Left cardiac atrium (tissue), 4 donors: ENCODE results near the gene ZNF880. TPM values are rescaled to one million over a fixed set of nuclear protein-coding genes. Genes with fewer than 3 reads are reported as not detected.
"Not testable (repeated sequence)": the region's sequence is repeated elsewhere in the genome, so short reads cannot be mapped to it uniquely, and the experiment has no call there.

Source experiments
- ATAC-seq, 2 donors: fragments of 200-7000 bp; cut with Tn5 transposase; one replicate each; pipeline ENCODE4 v1.9.1; 2020; ENCODE audit warnings: mild to moderate bottlenecking in 2 of 2, moderate library complexity in 2 of 2
- DNase-seq: peaks from one replicate; pipeline ENCODE4 v3.0.0-alpha.2; 2020
- intact Hi-C, 2 donors: fragments of 100-400 bp; cut with DNase I; formaldehyde crosslinking; loops; one replicate each; pipeline versions ENCODE4 v1.14.1 to v1.15.1; 2022 to 2023
- long read RNA-seq: library from polyadenylated mRNA; unstranded; transcript quantifications from one replicate; pipeline ENCODE4 v2.0.0, GENCODE V29; 2021
- total RNA-seq, 2 donors: library from RNA; stranded (reverse); fragmentation: NEBNext Ultra II Directional; extraction: Animal tissue kit (Norgen Biotek cat#: 25700); gene quantifications; one replicate each; pipeline ENCODE4 v1.2.1, GENCODE V29; 2021
- donor health status: DM: no; HTN: yes; CAD: no.
- donor health status: DM: no; HTN: yes; CAD: no; lungs with severe emphysema.
- donor health status: DM: yes; HTN: yes; CAD: no.
- donor health status: Dilated cardiomyopathy.

ZNF880 gene
- total RNA-seq, result 10 to 100 TPM; 17.2 to 22.2 TPM
- long read RNA-seq, partial matches to known transcripts, result 0 of 9 reads
- long read RNA-seq, other reads (novel, unspliced or antisense), result 0 of 9 reads

GRCh38 chr19:52369559-52370340, at the start of gene ZNF880:
ZNF880 (plus strand) TSS chr19:52369923; CDS start chr19:52369966, 43 bp downstream.
- peak; percentile 96 for DNase-seq
- ATAC-seq, result peak; percentile 100
- intact Hi-C loops, result no loop called here

DNA sequence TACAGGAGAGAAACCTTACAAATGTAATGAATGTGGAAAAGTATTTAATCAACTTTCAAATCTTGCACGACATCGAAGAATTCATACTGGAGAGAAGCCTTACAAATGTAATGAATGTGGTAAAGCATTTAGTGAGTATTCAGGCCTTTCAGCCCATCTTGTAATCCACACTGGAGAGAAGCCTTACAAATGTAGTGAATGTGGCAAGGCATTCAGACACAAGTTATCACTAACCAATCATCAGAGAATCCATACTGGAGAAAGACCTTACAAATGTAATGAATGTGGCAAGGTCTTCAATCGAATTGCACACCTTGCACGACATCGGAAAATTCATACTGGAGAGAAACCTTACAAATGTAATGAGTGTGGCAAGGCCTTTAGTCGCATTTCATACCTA, 47.3 kb upstream of the ZNF880 start:
- intact Hi-C loops, result no loop called here
- no peak for ATAC-seq
- no peak for DNase-seq

GRCh38 chr19:52331757-52332156, 38.0 kb upstream of the ZNF880 start:
- intact Hi-C loops, result no loop called here
- no peak for DNase-seq
- ATAC-seq, result no peak

- ATAC-seq (peak; percentile 21 to 40), DNase-seq (no peak)
- intact Hi-C loops, result no loop called here
These were observed 34.0 kb upstream of the ZNF880 start for GRCh38 chr19:52335768-52336116.

DNA sequence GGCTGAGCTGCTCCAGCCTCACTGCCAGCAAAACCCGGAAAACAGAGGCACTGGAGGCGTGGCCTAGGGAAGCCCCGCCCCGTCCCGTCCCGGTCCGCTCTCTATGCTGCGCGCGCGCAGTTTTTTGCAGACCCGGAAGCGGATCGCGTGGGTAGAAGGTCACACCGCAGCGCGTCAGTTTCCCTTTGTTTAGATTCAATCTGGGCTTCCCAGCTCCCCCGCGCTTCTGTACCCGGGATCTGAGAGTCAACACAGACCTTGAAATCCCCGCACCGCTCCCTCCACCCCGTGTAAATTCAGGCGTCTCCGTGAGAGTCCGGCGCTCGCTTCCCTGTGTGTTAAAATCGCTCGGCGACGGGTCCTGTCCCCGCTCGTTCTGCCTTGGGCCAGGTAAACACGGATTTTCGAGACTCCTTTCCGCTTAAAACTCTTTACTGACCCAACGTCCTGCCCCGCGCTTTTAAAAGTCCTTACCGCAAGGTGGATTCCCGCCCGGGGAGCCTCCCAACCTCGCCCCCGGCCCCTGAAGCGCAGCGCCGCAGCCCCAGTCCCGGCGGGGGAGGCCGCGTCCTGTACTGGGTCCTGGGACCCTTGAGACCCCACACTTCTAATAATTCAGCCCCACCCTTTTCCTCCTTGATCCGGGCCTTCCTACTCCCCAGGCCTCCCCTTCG, 33.5 kb upstream of the ZNF880 start, which contains the start of gene ZNF610:
ZNF610 (plus strand) TSS at position 127 of the 674 bp plus-strand sequence. CDS start 12,930 bp downstream, outside the sequence.
- peak; percentile 93 for DNase-seq
- peak; percentile 100 for ATAC-seq
- intact Hi-C loops, result no loop called here

- intact Hi-C loops, result no loop called here
- ATAC-seq, result no peak
- no peak for DNase-seq
These were observed 32.8 kb upstream of the ZNF880 start for GRCh38 chr19:52336791-52337381.

DNA sequence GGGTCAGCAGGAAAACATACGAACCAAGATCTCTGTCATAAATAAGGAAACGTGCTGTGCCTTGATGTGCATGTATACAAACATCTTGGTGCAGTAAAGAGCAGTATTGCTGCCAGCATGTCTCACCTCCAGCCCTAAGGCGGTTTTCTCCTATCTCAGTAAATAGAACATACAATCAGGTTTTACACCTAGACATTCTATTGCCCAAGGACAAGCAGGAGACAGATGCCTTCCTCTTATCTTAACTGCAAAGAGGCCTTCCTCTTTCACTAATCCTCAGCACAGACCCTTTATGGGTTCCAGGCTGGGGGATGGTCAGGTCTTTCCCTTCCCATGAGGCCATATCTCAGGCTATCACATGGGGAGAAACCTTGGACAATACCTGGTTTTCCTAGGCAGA, 30.7 kb upstream of the ZNF880 start:
- ATAC-seq, intact Hi-C loops, DNase-seq: not testable (repeated sequence)

- intact Hi-C loops, result no loop called here
- ATAC-seq (peak; percentile 57 to 70), DNase-seq (peak; percentile 70)
These were observed 26.2 kb upstream of the ZNF880 start for GRCh38 chr19:52343548-52343947.

GRCh38 chr19:52345162-52345561, 24.6 kb upstream of the ZNF880 start:
- intact Hi-C loops, result no loop called here
- DNase-seq (no peak), ATAC-seq (no peak)

GRCh38 chr19:52351512-52351911, 18.2 kb upstream of the ZNF880 start:
- DNase-seq (no peak), ATAC-seq (no peak)
- intact Hi-C loops, result no loop called here

DNA sequence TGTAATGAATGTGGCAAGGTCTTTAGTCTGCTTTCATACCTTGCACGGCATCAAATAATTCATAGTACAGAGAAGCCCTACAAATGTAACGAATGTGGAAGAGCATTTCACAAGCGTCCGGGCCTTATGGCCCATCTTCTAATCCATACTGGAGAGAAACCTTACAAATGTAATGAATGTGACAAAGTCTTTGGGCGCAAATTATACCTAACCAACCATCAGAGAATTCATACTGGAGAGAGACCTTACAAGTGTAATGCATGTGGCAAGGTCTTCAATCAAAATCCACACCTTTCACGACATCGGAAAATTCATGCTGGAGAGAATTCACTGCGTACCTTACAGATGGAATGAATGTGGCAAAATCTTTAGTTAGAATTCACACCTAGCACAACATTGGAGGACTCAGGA, 3.3 kb upstream of the ZNF880 start:
- DNase-seq (no peak), ATAC-seq (no peak)
- intact Hi-C loops, result no loop called here

DNA sequence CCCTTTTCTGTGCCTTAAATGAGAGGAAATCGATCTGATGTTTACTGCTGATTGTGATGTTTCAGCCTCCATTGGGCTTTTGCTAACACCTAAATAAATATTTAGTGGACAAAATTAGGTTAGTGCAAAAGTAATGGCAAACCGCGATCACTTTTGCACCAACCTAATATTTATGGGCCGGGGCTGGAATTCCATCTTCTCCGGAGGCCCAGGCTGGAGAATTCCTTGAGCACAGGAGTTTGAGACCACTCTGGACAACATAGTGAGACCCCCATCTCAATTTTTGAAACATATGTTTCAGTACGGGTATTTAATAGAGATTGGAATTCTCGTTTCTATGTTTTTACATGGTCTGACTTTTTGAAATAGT, 603 bp downstream of the ZNF880 start:
- ATAC-seq (no peak), DNase-seq (no peak)
- intact Hi-C loops, result no loop called here

GRCh38 chr19:52391135-52391534, 21.4 kb downstream of the ZNF880 start:
- ATAC-seq (no peak), DNase-seq (no peak)
- intact Hi-C loops, result no loop called here

DNA sequence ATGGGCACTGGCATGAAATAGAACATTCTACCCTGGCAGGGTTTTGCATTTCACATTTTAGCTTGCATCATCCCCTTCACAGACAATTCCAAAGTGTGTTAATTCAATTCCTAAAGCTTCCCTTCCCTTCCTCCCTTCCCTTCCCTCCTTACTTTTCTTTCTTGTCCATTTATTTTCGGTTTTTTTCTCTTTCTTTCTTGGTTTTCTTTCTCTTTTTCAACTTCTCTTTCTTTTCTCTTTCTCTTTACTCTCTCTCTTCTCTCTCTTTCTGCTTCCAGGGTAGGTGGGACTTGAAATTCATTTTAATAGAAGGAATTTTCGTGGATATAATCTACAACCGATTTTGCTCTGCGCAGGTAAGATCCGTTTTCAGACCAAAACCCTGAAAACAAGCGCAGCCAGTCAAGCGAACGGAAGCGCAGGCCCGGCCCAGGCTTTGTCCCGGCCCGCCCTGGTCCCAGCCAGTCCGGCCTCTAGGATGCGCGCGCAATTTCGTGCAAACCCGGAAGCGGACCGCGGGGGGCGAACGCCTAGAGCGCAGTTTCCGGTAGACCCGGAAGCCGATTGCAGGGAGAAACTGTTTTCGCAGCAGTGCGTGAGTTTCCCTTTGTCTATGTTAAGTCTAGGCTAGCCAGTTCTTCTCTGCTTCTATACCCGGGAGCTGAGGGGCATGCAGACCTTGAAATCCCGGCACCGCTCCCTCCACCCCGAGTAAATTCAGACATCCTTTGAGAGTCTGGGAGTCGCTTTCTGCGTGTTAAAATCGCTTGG, 27.8 kb downstream of the ZNF880 start, which contains the start of gene ZNF528:
ZNF528 (plus strand) TSS at position 540 of the 771 bp plus-strand sequence. CDS start 4,165 bp downstream, outside the sequence.
- peak; percentile 100 for ATAC-seq
- peak; percentile 98 for DNase-seq
- intact Hi-C loops, result loop anchor here in 1 of 2 donors (2.0 kb wide), 1 partner anchor 55 kb away; the partner anchor contains the start of gene ZNF578

GRCh38 chr19:52398081-52398441, 28.3 kb downstream of the ZNF880 start:
- ATAC-seq (peak; percentile 27 to 49), DNase-seq (no peak)
- intact Hi-C loops, result loop anchor here in 1 of 2 donors (2.0 kb wide), 1 partner anchor 55 kb away; the partner anchor contains the start of gene ZNF578

- intact Hi-C loops, result no loop called here
- ATAC-seq, result no peak
- DNase-seq, result no peak
These were observed 40.6 kb downstream of the ZNF880 start for GRCh38 chr19:52410276-52410675.

DNA sequence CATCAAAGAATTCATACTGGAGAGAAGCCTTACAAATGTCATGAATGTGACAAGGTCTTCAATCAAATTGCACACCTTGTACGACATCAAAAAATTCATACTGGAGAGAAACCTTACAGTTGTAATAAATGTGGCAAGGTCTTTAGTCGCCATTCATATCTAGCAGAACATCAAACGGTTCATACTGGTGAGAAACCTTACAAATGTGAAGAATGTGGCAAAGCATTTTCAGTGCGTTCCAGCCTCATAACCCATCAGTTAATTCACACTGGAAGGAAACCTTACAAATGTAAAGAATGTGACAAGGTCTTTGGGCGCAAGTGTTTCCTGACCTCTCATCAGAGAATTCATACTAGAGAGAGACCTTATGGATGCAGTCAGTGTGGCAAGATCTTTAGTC, 46.0 kb downstream of the ZNF880 start:
- DNase-seq, result no peak
- intact Hi-C loops, result no loop called here
- no peak for ATAC-seq

GRCh38 chr19:52428937-52429336, 59.2 kb downstream of the ZNF880 start, which contains the start of gene ZNF534:
ZNF534 (plus strand) TSS chr19:52429148; CDS start chr19:52431475, 2,327 bp downstream.
- DNase-seq, result no peak
- intact Hi-C loops, result no loop called here
- no peak for ATAC-seq
